HEK293T (cell line): Measurements from ENCODE around the gene ARHGEF6.

ENCODE experiments used
- ARNT ChIP-seq: fragments of 450-650 bp; IDR thresholded peaks from 2 replicates; pipeline ENCODE4 v1.6.1; 2017; ENCODE audit warnings: mild to moderate bottlenecking
- BHLHE40 ChIP-seq: fragments of 450-650 bp; IDR thresholded peaks from 2 replicates; pipeline ENCODE4 v1.6.1; 2016; ENCODE audit warnings: mild to moderate bottlenecking, moderate library complexity, borderline replicate concordance
- FOXA1 ChIP-seq: fragments of 450-650 bp; IDR thresholded peaks from 2 replicates; pipeline ENCODE4 v1.6.1; 2016; ENCODE audit warnings: mild to moderate bottlenecking
- FOXK2 ChIP-seq: fragments of 450-650 bp; IDR thresholded peaks from 2 replicates; pipeline ENCODE4 v1.6.1; 2016; ENCODE audit warnings: mild to moderate bottlenecking
- FOXM1 ChIP-seq: fragments of 450-650 bp; IDR thresholded peaks from 2 replicates; pipeline ENCODE4 v1.6.1; 2017; ENCODE audit warnings: mild to moderate bottlenecking, borderline replicate concordance
- HDGF ChIP-seq: fragments of 450-650 bp; IDR thresholded peaks from 2 replicates; pipeline ENCODE4 v1.6.1; 2017; ENCODE audit warnings: antibody characterized with exemption, borderline replicate concordance
- L3MBTL2 ChIP-seq: fragments of 450-650 bp; conservative IDR thresholded peaks from 2 replicates; pipeline ENCODE4 v1.6.1; 2016; ENCODE audit warnings: mild to moderate bottlenecking
- LEF1 ChIP-seq: fragments of 450-650 bp; IDR thresholded peaks from 2 replicates; pipeline ENCODE4 v1.6.1; 2017; ENCODE audit warnings: mild to moderate bottlenecking, borderline replicate concordance
- PKNOX1 ChIP-seq: fragments of 450-650 bp; IDR thresholded peaks from 2 replicates; pipeline ENCODE4 v1.6.1; 2016
- SP1 ChIP-seq: fragments of 450-650 bp; IDR thresholded peaks from 2 replicates; pipeline ENCODE4 v1.6.1; 2017
- SUZ12 ChIP-seq: fragments of 450-650 bp; IDR thresholded peaks from 2 replicates; pipeline ENCODE4 v1.6.1; 2016; ENCODE audit warnings: mild to moderate bottlenecking
- TARDBP ChIP-seq: fragments of 450-650 bp; IDR thresholded peaks from 2 replicates; pipeline ENCODE4 v1.6.1; 2016
- ZNF384 ChIP-seq: fragments of 450-650 bp; IDR thresholded peaks from 2 replicates; pipeline ENCODE4 v1.6.1; 2016

GRCh38 chrX:136725441-136726104, 55.2 kb downstream of the ARHGEF6 start:
- TF ChIP-seq PKNOX1 = no peak
- TF ChIP-seq SUZ12 = no peak
- no peak for TF ChIP-seq FOXK2
- TF ChIP-seq BHLHE40 = no peak
- no peak for TF ChIP-seq FOXM1
- TF ChIP-seq TARDBP = no peak
- TF ChIP-seq ARNT = no peak
- no peak for TF ChIP-seq SP1
- no peak for TF ChIP-seq HDGF
- no peak for TF ChIP-seq LEF1
- no peak for TF ChIP-seq FOXA1
- TF ChIP-seq ZNF384 = no peak
- no peak for TF ChIP-seq L3MBTL2
